NCI-H1417 (cell line): ENCODE measurements around the gene SLC12A7.
"Not testable (repeated sequence)": the region's sequence is repeated elsewhere in the genome, so short reads cannot be mapped to it uniquely, and the experiment has no call there.

Source experiments
- DNase-seq, 3 experiments: peaks; one replicate each; lab custom pipeline; 2025; lab: John Stamatoyannopoulos, UW

The SLC12A7 gene

GRCh38 chr5:1125695-1126094 is 13.8 kb upstream of the SLC12A7 start:
- not testable (repeated sequence) for DNase-seq

- peak in 1 of 3 experiments; percentile 59 for DNase-seq
Measured at GRCh38 chr5:1125030-1125357, 13.1 kb upstream of the SLC12A7 start.

- DNase-seq = no peak
Measured at GRCh38 chr5:1124205-1125029, 12.6 kb upstream of the SLC12A7 start.

GRCh38 chr5:1123418-1124147 is 11.7 kb upstream of the SLC12A7 start:
- DNase-seq = no peak

GRCh38 chr5:1122511-1123294 is 10.8 kb upstream of the SLC12A7 start:
- no peak for DNase-seq

GRCh38 chr5:1121891-1122290 is 10.0 kb upstream of the SLC12A7 start:
- no peak for DNase-seq

- no peak for DNase-seq
Measured at GRCh38 chr5:1121044-1121443, 9.2 kb upstream of the SLC12A7 start.

GRCh38 chr5:1120236-1120999 is 8.6 kb upstream of the SLC12A7 start:
- DNase-seq = no peak

GRCh38 chr5:1119312-1119831 is 7.5 kb upstream of the SLC12A7 start:
- DNase-seq = no peak

- DNase-seq = peak in 1 of 3 experiments; percentile 60
Measured at GRCh38 chr5:1118738-1119137, 6.9 kb upstream of the SLC12A7 start.

- DNase-seq = peak in 2 of 3 experiments; percentile 28 to 88
Measured at GRCh38 chr5:1118231-1118698, 6.4 kb upstream of the SLC12A7 start.

- DNase-seq = no peak
Measured at GRCh38 chr5:1116977-1117376, 5.1 kb upstream of the SLC12A7 start.

GRCh38 chr5:1116109-1116740 is 4.4 kb upstream of the SLC12A7 start:
- no peak for DNase-seq

GRCh38 chr5:1115123-1115815 is 3.4 kb upstream of the SLC12A7 start:
- DNase-seq = no peak

GRCh38 chr5:1113805-1114586 is 2.1 kb upstream of the SLC12A7 start:
- DNase-seq = no peak

GRCh38 chr5:1113332-1113690 is 1.4 kb upstream of the SLC12A7 start:
- DNase-seq = no peak

GRCh38 chr5:1112596-1113331 is 901 bp upstream of the SLC12A7 start:
- peak in 2 of 3 experiments; percentile 16 to 42 for DNase-seq

GRCh38 chr5:1111241-1111726 is 579 bp downstream of the SLC12A7 start:
- peak in 2 of 3 experiments; percentile 61 to 71 for DNase-seq
